DND-41 (cell line): ENCODE measurements around the gene FADS6.
"Not testable (repeated sequence)": the region's sequence is repeated elsewhere in the genome, so short reads cannot be mapped to it uniquely, and the experiment has no call there.

Experiments
- CTCF ChIP-seq: IDR thresholded peaks from 2 replicates; pipeline ENCODE4 v1.5.1; 2012; ENCODE audit warnings: borderline replicate concordance, low read length, moderate library complexity, mild to moderate bottlenecking; ENCODE audit not compliant: poor library complexity, severe bottlenecking; ENCODE audit errors: extremely low read depth
- EZH2 ChIP-seq: IDR thresholded peaks from 3 replicates; pipeline ENCODE4 v1.6.1; 2012; ENCODE audit warnings: borderline replicate concordance, low read depth, mild to moderate bottlenecking, moderate library complexity, low read length, inconsistent platforms; ENCODE audit not compliant: severe bottlenecking

- TF ChIP-seq CTCF, EZH2: not testable (repeated sequence)
These were observed 15.7 kb upstream of the FADS6 start for GRCh38 chr17:74909097-74909496.
